ELR (cell line): ENCODE results near the gene ADNP2.
A peak's percentile ranks its signal among the peaks of the same experiment; 100 is the strongest.
"Not testable (repeated sequence)": the region's sequence is repeated elsewhere in the genome, so short reads cannot be mapped to it uniquely, and the experiment has no call there.

Experiments used
- DNase-seq: peaks from one replicate; pipeline ENCODE4 v3.0.0-alpha.2; 2015; ENCODE audit warnings: low read depth

ADNP2 gene

DNA sequence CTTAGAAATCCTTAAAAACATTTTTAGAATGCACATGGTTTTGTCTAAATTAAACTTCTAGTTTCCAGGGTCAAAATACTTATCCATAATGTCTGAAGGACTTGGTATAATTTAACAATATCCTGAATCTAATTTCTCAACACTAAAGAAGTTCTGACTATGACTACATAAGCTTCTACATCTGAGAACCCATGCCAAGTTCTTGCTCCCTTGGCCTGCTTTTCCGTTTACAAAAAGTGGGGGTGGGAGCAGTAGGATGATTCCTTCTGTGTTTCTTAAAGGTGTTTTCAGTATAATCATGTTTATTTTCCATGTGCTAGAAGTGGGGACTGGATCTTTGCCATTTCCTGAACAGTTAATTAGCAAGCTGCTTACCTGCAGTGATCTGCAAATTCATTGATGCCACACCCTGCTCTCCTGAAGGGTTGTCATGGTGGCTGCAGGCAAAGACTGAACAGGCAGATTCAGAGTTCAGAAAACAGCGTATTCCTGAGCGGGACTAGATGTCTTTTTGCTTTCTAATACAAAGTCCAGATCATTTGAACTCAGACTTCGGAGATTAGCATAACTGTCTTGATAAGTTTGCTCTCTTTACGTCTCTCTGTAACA is 36.2 kb downstream of the ADNP2 start:
- DNase-seq: no peak

- DNase-seq: peak; percentile 24
Measured at GRCh38 chr18:80147037-80147417, 38.0 kb downstream of the ADNP2 start.

DNA sequence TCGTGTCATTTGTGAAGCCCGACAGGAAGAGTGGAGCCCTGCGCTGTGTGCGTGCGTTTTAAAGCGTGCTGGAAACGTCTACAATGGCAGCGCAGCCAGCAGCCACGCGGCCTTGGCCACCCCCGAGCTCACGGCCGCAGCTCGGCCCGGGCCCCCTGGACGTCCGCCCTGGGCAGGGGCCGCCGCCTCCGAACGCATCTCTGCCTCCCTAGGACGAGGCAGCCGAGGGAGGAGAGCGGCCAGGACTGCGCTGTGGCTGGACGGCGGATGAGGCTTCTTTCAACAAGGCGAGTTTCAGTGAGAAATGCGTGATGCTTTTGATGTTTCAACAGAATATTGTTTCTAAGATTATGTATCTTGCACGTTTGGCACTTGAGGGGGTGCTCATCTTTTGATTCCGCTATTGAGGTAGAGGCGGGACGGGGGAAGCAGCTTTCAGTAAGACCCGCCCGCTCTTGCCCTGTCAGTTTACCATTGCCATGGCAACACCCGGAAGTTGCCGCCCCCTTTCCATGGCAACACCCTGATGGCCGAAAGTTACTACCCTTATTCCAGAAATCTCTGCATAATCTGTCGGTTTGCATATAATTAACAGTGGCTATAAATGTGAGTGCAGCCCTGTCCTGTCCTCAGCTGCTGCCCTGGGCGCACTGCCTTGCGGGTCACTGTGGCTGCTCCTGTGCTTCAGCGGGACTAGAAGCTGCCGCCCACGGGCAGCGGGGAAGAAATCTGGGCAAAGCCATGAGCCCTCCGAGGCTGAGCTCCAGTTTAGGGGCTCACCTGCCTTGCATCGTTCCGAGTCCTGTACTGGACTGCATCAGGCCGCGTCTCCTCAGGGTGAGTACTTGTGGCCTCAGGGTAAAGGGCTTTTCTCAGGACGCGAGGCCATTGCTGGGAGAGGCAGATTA is 38.6 kb downstream of the ADNP2 start:
- peak; percentile 86 for DNase-seq

DNA sequence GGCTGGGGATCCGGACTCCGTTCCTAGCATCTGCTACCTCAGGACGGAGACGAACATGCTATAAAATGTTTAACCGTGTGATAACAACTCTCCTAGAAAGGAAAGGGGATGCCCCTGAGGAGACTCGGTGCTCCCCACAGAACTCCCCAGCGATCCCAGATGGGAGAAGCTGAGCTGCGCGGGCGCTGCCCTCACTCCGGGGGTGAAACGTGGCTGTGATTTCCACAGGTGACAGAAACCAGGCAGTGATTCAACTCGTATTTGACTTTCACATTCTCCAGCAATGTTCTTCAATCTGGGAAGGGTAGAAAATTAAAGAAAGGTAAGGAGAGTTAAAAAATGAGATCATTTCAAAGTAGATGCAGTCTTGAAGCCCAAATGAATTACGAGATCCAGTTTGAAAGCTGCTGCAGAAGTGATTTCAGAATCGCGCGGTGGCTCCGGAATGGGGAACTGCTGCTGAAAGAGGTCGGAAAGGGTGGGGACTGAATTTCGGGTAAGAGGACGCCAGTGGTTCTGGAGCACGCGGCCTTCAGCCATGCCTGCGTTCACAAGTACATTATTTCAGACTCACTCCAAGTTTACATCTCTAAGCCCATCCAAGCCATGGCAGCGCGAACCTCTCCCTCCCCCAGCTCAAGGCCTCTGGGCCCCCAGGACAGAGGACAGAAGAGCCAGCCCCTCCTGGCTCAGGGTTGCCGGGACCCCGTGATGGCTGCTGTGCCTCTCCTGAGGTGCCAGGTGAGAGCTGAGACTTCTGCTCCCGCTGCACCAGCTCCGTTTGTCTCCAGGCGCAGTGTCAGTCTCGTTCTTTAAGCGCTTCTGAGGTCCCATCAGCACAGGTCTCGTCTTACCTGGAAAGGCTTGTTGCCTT is 39.5 kb downstream of the ADNP2 start:
- DNase-seq: peak; percentile 18

DNA sequence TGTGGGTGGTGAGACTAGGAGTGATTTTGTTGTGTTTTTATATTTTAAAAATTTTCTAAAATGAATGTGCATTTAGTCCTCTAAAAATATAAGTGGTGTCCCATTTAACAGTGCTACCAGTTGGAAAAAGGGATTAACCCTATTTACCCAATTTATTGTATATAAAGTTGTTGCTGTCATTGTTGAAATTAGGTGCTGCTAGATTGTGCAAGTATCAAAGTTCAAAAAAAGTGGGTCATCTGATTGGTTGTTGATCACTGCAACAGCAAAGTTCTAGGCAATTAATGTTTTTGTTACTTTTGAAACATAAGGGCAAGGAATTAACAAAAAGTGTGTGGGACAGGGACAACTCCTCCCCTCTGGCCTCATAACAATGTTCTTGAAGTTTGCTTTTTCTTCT is 40.6 kb downstream of the ADNP2 start:
- DNase-seq: no peak

GRCh38 chr18:80154293-80154692 is 45.2 kb downstream of the ADNP2 start:
- DNase-seq: peak; percentile 50

DNA sequence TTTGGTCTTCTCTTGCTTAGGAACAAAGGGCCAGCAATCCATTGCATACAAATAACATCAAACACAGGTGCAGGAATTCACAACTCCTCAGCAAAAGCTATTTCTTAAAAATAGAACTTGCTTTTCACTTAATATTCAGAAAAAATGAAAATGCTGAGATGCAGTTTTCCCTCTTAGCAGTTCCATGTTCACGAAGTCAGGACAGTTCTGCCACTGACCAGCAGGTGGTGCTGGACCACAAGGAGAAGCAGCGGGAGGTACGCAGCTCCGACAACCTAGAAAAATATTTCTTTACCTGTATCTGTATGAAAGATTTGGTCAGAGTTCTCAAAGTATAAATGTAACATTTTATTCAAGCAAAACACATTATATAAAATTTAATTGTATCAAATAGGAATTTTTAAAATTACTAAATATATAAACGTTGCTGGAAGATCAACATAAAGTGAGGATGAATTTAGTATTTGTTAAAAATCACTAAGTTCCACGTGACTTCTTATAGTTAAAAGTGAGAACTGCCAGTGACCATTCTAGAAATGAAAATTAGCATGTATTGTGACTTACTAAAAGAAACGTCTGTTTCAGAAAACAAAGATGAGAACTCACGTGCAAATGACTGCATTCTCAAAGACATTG is 48.8 kb downstream of the ADNP2 start:
- peak; percentile 76 for DNase-seq

- DNase-seq: no peak
Measured at GRCh38 chr18:80158365-80158764, 49.3 kb downstream of the ADNP2 start.

DNA sequence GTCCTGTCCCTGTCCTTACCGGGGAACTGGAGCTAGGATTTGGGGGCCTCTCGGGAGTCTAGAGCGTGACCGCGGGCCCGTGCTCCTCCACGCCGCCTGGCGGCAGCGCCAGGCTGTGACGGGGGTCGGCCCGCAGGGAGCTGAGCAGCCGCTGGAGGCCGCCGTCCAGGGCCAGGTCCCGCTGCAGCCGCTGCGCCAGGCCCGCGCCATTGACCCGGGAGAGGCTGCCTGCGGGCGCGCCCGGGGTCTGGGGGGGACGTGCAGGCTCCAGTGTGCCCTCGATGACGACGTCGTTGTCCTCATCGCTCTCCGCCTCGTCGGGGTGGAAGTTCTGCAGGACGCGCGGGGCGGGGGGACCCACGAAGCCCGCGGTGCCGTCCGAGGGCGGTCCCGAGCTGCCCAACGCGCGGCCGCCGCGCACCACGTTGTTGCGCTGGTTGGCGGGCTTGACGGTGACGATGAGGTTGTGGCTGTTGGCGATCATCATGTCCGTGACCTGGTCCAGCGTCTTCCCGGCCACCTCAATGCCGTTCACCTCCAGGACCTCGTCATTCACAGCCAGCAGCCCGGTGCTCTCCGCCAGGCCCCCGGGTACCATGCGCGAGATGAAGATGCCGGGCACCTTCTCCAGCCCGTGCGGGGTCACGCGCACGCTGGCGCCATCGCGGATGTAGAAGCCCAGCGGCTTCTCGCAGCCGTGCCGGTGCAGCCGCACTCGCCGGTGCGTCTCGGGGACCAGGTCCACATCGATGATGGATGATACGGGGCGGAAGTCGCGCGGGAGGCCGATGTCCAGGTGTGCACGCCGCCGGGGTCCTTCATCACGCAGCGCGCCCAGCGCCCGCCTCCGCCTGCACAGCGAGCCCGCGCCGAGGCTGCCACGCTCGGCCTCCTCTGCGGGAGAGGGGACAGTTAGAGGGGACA is 50.9 kb downstream of the ADNP2 start:
- DNase-seq: peak; percentile 37

GRCh38 chr18:80161781-80162417 is 52.8 kb downstream of the ADNP2 start:
- DNase-seq: no peak

GRCh38 chr18:80163183-80163582 is 54.1 kb downstream of the ADNP2 start:
- DNase-seq: no peak

DNA sequence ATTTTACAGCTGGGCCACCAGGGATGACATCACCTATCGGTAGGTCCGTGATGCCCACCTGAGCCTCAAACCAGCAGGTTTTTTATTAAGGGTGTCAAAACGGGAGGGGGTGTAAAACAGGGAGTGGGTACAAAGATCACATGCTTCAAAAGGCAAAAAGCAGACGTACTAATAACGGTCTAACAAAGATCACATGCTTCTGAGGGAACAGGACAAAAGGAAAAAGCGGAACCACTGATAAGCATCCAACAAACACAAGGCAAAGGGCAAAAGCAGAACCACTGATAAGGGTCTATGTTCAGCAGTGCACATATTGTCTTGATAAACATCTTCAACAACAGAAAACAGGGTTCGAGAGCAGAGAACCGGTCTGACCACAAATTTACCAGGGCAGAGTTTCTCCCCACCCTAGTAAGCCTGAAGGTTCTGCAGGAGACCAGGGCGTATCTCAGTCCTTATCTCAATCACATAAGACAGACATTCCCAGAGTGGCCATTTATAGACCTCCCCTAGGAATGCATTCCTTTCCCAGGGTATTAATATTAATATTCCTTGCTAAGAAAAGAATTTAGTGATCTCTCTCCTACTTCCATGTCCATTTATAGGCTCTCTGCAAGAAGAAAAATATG is 55.8 kb downstream of the ADNP2 start:
- not testable (repeated sequence) for DNase-seq

- no peak for DNase-seq
Measured at GRCh38 chr18:80166240-80166639, 57.2 kb downstream of the ADNP2 start.

DNA sequence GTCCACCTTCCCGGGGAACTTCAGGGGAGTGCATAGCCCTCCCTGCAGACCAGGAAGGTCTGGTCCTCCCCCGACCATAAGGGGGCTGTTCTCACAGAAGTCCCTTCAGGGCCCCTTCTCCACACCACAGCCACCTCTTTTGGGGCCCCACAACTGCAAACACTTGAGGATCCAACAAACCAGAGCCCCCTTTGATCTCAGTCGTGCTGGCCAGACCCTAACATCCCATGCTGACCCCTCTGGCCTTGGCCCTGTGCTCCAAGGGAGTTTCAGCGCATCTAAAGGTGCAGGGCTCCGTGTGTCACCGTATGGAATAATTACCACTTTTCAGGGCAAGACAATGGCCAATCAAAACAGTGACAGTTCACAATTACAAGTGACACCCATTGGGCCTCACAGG is 57.7 kb downstream of the ADNP2 start:
- no peak for DNase-seq

GRCh38 chr18:80167331-80167730 is 58.3 kb downstream of the ADNP2 start:
- DNase-seq: no peak

DNA sequence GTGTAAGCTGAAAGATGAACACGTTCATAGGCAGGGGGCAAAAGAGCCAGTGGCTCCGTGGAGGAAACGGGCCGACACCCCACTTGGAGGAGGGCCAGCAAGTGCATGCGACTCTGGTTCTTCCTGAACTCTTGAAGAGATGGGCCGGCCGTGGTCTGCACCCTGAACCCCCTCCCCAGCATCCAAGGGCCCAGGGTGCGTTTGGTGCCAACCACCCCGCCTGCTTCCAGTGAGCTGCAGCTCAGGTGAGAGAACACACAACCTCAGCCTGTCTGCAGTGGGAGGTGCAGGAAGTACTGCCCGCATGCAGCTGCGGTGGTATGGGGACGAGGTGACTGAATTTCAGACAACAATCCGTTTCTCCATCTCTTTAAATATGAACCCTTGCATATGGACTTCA is 58.9 kb downstream of the ADNP2 start:
- no peak for DNase-seq

DNA sequence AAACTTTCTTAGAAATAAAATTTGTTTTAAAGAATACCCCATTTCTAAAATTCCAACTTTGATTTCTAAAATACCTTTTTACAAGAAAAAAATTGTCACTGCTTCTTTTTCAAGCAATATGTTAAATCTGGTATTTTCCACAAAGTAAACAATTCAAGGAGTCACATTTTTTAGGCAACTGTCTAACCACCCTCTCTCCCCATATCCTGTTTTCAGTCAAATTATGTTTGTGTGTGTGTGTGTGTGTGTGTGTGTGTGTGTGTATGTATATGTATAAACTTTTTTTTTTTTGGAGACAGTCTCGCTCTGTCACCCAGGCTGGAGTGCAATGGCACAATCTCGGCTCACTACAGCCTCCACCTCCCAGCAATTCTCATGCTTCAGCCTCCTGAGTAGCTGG is 59.3 kb downstream of the ADNP2 start:
- DNase-seq: no peak

GRCh38 chr18:80168982-80169381 is 59.9 kb downstream of the ADNP2 start:
- no peak for DNase-seq

DNA sequence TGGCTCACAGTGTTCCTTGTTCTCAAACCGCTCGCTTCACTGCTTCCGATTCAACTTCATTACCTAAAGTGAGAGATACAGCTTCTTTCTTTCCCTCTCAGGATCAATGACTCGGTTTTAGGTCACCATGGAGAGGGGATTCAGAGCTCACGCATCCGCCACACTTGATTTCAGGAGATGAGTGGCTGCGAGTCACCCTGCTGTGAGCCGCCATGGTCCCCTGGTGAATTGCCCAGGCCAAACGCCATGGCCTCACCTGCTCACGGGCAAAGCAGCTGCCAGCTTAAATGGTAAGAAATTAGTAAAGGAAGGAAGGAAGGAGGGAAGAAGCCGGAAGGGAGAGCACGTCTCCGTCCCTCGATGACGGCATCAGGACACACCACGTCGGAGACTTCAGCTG is 60.5 kb downstream of the ADNP2 start:
- DNase-seq: peak; percentile 49
